ENCODE data around the gene ABHD2.

ABHD2 gene

DNA sequence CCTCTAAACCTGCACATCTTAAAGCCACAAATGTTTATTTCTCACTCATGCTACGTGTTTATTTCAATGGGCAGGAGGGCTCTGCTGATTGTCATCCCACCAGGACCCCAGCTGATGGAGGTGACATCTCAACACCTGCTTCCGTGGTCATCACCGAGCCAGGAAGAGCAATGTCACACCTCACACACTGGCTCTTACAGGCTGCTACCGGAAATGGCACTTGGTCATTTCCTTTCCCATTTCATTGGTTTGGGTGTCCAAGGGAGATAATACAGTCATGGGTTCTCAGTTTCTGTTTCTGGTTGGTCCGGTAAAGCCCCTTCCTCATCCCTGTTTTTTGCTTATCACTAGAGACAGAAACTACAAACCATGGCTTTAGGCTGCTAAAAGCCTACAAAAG lies 41.9 kb downstream of the ABHD2 start:
- TF ChIP-seq SIN3A (IDR thresholded peaks at IDR 0.05; ENCODE audit: borderline replicate concordance, insufficient read depth, low read length) (no peak), POLR2AphosphoS5 (IDR thresholded peaks at IDR 0.05; ENCODE audit: low read depth, low read length) (no peak), TAF1 (IDR thresholded peaks at IDR 0.05; ENCODE audit: borderline replicate concordance, insufficient read depth, low read length) (no peak), FOXP2 (optimal IDR thresholded peaks at IDR 0.05; ENCODE audit: borderline replicate concordance, extremely low read depth, extremely low read length, insufficient read depth) (no peak)
- TF ChIP-seq, protein P1, sequence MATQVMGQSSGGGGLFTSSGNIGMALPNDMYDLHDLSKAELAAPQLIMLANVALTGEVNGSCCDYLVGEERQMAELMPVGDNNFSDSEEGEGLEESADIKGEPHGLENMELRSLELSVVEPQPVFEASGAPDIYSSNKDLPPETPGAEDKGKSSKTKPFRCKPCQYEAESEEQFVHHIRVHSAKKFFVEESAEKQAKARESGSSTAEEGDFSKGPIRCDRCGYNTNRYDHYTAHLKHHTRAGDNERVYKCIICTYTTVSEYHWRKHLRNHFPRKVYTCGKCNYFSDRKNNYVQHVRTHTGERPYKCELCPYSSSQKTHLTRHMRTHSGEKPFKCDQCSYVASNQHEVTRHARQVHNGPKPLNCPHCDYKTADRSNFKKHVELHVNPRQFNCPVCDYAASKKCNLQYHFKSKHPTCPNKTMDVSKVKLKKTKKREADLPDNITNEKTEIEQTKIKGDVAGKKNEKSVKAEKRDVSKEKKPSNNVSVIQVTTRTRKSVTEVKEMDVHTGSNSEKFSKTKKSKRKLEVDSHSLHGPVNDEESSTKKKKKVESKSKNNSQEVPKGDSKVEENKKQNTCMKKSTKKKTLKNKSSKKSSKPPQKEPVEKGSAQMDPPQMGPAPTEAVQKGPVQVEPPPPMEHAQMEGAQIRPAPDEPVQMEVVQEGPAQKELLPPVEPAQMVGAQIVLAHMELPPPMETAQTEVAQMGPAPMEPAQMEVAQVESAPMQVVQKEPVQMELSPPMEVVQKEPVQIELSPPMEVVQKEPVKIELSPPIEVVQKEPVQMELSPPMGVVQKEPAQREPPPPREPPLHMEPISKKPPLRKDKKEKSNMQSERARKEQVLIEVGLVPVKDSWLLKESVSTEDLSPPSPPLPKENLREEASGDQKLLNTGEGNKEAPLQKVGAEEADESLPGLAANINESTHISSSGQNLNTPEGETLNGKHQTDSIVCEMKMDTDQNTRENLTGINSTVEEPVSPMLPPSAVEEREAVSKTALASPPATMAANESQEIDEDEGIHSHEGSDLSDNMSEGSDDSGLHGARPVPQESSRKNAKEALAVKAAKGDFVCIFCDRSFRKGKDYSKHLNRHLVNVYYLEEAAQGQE (IDR thresholded peaks at IDR 0.05; ENCODE audit: insufficient read depth in 1 of 2, low read depth in 2 of 2, low read length in 2 of 2), result no peak

DNA sequence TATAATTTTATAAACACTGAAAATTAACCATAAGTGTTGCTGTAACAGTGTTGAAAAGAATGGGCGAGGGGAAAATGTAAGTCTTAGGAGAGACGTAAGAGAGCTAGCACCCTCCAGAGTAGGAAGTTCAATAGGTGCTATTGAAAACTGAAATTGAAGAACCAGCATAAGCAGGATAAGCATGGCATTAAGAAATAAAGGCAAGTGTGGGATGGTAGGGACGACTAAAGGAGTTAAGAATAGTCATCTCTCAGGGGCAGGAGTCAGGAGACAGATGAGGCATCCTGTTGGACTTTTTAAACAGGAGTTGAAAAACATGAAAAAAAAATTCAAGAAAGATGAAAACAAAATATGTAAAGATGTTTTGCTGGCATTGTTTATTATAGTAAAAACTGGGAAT lies 43.5 kb downstream of the ABHD2 start:
- TF ChIP-seq FOXP2 (optimal IDR thresholded peaks at IDR 0.05; ENCODE audit: borderline replicate concordance, extremely low read depth, extremely low read length, insufficient read depth) (no peak), SIN3A (IDR thresholded peaks at IDR 0.05; ENCODE audit: borderline replicate concordance, insufficient read depth, low read length) (no peak), POLR2AphosphoS5 (IDR thresholded peaks at IDR 0.05; ENCODE audit: low read depth, low read length) (no peak), TAF1 (IDR thresholded peaks at IDR 0.05; ENCODE audit: borderline replicate concordance, insufficient read depth, low read length) (no peak)
- TF ChIP-seq, protein P1 (IDR thresholded peaks at IDR 0.05; ENCODE audit: insufficient read depth in 1 of 2, low read depth in 2 of 2, low read length in 2 of 2), result no peak

DNA sequence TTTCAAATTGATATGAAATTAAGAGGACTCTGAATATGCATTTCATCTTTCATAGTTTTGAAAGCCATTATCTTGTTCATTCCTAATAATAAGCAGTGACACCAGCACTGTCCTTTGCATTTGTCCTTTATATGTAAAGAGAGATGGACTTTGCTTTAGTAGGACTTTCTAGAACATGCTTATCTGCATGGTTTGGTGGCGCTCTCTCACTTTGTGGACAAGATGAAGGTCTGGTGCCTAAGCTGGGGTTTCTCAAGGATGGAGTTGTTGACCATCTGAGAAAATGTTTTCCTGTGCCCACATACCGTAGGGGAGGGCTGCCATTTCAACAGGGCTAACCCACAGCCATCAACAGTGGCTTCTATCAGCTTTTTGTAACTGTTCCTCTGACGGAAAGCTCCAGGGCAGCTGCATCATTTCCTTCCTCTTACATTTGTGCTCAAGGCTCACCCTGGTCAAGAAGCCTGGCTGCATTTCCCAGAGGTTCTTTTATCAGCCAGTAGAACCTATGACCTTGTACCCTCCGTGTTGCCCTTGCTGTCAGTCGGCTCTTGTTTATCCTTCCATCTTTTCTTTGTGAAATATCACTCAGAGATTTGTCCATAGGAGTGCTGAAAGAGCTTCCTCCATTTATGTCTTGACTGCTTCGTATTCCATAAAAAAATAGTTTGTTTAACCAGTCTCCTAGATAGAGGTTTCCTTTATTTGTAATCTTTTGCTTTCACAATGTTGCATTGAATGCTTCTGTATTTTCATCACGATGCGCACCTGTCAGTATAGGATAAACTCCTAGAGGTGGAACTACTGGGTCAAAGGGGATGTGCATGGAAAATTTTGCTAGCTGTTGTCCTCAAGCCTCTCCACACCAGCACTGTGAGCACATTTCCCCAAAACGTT lies 44.6 kb downstream of the ABHD2 start:
- TF ChIP-seq TAF1 (IDR thresholded peaks at IDR 0.05; ENCODE audit: borderline replicate concordance, insufficient read depth, low read length) (no peak), POLR2AphosphoS5 (IDR thresholded peaks at IDR 0.05; ENCODE audit: low read depth, low read length) (no peak), FOXP2 (optimal IDR thresholded peaks at IDR 0.05; ENCODE audit: borderline replicate concordance, extremely low read depth, extremely low read length, insufficient read depth) (no peak), SIN3A (IDR thresholded peaks at IDR 0.05; ENCODE audit: borderline replicate concordance, insufficient read depth, low read length) (no peak)
- TF ChIP-seq, protein P1 (IDR thresholded peaks at IDR 0.05; ENCODE audit: insufficient read depth in 1 of 2, low read depth in 2 of 2, low read length in 2 of 2), result no peak

DNA sequence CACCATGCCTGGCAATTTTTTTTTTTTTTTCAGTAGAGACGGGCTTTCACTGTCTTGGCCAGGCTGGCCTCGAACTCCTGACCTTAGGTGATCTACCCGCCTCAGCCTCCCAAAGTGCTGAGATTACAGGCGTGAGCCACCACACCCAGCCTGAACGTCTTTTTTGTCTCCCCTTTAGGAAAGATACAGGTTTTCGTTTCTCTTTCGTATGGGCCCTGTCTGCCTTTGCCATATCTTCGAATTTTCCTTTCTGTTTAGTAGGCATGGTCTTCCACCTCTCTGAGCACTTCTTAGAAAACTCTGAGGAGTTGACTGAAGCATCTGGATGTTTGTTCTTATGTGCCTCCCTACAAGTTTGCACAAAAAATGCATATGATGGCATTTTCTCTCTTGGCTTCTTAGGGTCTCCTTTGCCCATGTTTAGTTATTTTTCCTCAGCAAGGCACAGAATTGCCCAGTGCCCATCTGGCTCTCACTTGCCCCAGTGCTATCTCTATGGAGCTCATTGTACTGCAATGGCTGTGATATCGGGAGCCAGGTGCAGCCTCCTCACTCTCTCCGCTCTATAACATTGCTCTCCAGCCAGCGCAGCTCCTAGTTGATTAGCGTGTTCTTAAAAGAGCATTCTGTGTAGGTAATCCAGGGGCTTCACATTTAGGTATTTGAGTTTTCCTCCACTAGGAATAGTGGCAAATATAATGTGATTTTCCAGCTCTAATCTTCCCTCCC lies 48.0 kb downstream of the ABHD2 start:
- TF ChIP-seq TAF1 (IDR thresholded peaks at IDR 0.05; ENCODE audit: borderline replicate concordance, insufficient read depth, low read length) (no peak), FOXP2 (optimal IDR thresholded peaks at IDR 0.05; ENCODE audit: borderline replicate concordance, extremely low read depth, extremely low read length, insufficient read depth) (no peak), SIN3A (IDR thresholded peaks at IDR 0.05; ENCODE audit: borderline replicate concordance, insufficient read depth, low read length) (no peak), POLR2AphosphoS5 (IDR thresholded peaks at IDR 0.05; ENCODE audit: low read depth, low read length) (no peak)
- TF ChIP-seq, protein P1 (IDR thresholded peaks at IDR 0.05; ENCODE audit: insufficient read depth in 1 of 2, low read depth in 2 of 2, low read length in 2 of 2), result no peak
